ENCODE data around the gene EXT2.

Gene EXT2

GRCh38 chr11:44246726-44247125 is 151.2 kb downstream of the EXT2 start:
- no peak for DNase-seq

- no peak for DNase-seq
These were observed 152.0 kb downstream of the EXT2 start for GRCh38 chr11:44247508-44247907.

- DNase-seq, result no peak
These were observed 152.6 kb downstream of the EXT2 start for GRCh38 chr11:44248109-44248508.

- no peak for DNase-seq
These were observed 154.9 kb downstream of the EXT2 start for GRCh38 chr11:44250421-44250820.

DNA sequence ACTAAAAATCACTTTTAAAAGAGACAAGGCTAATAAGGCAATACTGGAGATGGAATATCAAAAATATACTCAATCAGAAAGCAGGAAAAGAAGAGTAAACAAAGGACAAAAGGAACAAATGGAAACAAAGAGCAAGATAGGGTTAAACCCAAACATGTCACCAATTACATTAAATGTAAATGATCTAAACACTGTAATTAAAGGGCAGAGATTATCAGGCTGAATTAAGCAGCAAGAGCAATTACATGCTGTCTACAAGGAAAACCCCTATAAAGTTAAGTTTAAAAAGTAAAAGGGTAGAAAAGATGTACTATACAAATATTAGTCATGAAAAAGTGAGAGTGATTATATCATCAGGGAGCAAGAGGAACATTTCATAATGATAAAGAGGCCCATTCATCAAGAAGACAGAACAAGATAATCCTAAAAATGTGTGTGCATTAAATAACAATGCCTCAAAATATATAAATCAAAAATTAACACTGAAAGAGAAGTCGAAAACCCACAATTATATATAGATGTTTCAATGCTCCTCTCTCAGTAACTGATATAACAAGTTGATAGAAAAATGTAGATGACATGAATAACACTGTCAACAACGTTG is 157.6 kb downstream of the EXT2 start:
- no peak for DNase-seq

DNA sequence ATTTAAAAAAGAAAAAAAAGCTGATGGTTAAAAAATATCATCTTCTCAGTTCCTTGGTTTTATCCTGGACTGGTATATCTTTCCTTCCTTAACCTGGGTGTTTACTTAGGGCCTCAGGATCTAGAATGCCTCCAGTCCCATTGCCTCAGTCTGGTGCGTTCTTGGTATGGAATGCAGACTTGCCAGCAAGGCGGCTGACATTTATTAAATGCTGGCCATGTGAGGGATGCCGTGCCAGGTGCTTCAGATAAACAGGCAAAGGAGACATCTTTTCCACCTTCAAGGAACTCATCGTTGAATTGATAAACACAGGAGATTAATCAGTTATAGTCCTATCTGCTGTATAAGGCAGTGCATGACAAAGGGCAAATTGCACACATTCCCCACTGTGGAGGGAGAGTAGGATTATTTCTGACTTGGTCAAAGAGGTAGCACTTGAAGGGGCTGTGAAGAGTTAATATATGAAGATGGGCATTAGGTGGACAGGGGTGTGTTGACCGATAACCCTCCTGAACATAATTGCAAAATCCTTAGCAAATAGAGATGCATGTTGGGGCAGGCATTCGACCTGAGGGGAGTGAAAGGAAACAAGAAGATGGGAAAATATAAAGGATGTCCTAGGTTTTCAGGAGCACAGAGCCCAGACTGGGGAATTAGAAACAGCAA is 160.1 kb downstream of the EXT2 start:
- no peak for DNase-seq

DNA sequence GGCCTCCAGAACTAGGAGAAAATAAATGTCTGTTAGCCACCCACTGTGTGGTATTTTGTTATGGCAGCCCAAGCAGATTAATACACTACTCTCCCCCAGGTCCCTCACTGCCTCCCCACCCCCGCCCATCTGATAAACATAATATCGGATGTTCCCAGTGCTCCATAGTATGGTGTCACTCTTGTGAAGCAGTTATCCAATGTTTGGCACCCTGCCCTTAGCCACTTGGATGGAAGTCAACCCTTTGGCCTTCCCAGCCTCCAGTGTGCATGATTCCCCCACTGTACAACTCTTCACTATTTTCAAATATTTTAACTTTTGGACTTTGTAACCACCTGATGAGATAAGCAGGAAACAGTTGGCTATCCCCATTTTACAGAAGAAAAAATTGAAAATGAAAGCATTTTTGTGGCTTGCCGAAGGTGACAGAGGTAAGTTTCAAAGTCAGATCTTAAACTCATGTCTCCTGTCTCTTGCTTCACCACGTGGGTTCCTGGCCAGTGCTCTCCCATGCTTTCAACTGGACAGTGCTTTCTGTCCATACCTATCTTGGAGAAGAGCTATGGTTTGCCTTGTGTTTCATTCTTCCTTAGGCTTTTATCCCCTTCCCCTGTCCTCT is 161.3 kb downstream of the EXT2 start:
- DNase-seq, result no peak

GRCh38 chr11:44257338-44258189 is 162.1 kb downstream of the EXT2 start:
- no peak for DNase-seq

DNA sequence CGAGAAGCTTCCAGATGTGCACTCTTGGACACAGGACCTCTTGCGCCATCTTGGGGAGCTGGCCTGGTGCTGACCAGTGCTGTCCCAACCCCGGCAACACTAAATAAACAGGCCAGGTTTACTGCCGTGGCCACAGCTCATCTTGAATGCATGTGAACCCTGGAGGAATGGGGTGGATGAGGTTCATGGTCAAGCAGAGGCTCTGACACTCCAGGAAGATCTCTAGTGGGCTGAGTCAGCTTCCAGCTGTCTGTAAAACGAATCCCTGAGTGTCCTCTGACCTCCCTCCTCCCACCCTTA is 162.7 kb downstream of the EXT2 start:
- no peak for DNase-seq

DNA sequence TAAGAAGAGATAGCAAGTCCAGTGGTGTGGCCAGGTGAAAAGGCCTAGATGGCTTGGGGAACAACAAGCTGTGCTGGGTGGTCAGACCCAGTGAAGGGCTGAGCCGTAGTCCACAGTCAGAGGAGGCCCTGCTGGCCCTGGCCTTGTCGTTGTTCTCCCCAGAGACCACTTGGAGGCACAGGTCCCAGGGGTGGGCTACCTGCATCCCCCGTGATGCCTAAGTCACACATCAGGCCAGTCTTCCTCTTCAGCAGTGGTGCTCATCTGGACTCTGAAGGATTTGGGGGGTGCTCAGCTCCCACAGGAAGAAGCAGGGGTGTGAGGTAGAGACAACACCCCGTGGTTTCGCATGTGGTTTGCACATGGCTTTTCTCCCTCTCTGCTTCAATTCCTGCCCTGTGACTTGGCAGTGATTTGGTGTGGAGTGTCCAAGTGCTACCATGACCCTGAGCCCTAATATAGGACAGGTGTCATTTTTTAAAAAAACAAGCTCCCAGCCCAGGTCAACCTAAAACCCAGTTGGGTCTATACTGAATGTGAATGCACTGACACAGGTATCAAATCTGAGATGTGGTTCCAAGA is 163.5 kb downstream of the EXT2 start:
- DNase-seq, result no peak

DNA sequence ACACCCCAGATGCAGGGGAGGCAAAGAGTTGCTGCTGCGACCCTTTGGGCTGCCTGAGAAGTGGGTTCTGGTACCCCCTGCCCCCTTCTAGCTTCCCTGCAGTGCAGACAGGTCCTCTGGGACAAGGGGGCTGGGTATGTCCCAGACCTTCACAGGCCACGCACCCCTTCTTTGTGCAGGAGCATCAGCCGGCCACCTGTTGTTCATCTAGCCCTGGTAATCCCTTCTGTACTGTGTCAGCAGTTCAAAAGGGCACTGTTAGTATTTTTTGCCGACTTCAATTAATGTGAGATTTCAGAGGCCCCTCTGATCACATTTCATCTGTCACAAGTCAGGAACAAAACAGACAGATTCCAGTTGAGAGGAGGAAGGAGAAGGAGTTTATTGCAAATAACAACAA is 164.6 kb downstream of the EXT2 start:
- DNase-seq, result no peak

DNA sequence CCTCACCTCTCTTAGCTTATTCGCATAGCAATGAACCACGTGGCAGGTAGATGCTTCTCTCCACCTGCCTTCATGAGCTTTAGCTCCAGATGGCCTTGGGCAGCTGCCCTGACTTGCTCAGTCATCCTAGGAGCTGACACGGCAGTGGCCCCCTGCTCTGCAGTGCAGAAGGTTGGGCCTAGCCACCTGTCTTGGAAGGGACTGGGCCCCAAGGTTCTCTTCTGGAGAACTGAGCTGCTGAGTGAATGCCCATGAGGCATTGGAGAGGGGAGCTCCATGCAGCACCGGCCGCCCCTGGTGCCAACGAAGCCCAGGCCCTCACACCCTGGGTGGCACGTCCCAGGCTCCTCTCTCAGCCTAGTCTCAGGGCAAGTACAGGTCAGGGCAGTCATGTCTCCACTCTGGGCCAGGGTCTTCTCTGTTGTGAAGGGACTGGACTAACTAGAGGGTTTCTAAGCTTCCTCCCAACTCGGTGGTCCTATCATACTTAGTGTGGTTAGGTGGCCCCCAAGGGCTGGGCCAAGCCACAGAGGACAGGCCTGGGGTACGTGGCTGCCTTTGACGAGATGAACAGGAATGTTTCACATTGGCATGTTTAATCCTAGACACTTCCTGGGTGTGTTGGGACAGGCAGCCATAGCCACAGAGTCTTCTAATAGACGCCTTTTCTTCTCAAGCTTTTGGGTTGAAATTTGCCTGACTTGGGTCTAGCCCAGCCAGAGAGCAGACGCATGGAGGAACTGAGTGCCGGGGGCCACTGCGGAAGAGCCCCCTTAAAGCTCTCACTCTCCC is 166.5 kb downstream of the EXT2 start:
- no peak for DNase-seq

- no peak for DNase-seq
These were observed 168.4 kb downstream of the EXT2 start for GRCh38 chr11:44263738-44264437.

- DNase-seq, result no peak
These were observed 168.9 kb downstream of the EXT2 start for GRCh38 chr11:44264438-44264749.

DNA sequence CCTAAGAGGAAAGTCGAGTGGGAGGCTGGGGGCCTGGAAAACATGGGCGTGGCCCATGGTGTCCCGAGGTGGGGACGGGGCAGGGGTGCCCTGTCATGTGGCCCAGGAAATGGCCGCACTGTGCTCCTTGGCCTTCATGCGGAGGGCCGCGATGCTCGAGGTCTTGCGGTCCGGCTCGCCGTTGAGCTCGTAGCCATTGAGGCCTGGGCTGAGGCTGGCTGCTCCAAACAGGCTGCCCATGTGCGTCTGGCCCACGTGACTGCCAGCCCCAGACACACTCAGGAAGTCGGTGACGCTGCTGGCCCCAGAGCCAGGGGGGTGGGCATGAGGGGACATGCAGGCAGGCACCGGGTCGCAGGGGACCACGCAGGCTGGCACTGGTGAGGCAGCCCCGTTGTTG is 169.3 kb downstream of the EXT2 start:
- DNase-seq, result no peak

DNA sequence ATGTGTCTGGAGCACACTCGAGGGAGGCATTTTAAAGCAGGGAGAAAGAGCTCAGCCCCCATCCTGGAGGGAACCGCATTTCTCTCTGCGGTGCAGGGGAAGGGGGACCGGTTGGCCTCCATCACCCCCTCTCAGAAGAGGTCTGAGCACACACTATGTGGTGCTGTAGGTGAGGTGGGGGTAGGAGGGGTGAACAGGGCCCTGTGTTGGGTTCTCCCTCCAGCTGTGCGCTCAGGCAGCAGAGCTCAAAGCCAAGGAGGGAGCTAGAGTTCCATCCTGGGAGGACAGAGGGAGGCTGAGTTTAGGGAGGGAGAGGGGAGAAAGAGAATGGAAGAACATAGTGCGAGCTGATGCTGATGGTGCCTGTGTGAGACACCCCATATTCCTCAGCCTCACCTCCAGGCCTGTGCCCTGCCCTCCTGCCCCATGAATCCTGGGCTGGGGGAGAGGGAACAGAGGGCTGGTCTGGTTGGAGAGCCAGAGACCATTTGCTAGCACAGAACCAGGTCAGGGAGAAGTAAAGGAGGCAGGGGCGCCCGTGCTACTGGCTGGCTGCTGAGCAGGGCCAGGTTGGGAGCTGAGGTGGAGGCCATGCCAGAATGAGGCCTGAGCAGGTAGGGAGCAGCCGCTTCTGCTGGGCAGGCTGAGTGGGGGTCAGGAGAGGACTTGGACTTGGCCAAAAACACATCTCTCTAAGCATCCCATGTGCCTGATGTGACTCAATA is 170.7 kb downstream of the EXT2 start:
- no peak for DNase-seq

- DNase-seq, result no peak
These were observed 171.7 kb downstream of the EXT2 start for GRCh38 chr11:44267006-44267749.

DNA sequence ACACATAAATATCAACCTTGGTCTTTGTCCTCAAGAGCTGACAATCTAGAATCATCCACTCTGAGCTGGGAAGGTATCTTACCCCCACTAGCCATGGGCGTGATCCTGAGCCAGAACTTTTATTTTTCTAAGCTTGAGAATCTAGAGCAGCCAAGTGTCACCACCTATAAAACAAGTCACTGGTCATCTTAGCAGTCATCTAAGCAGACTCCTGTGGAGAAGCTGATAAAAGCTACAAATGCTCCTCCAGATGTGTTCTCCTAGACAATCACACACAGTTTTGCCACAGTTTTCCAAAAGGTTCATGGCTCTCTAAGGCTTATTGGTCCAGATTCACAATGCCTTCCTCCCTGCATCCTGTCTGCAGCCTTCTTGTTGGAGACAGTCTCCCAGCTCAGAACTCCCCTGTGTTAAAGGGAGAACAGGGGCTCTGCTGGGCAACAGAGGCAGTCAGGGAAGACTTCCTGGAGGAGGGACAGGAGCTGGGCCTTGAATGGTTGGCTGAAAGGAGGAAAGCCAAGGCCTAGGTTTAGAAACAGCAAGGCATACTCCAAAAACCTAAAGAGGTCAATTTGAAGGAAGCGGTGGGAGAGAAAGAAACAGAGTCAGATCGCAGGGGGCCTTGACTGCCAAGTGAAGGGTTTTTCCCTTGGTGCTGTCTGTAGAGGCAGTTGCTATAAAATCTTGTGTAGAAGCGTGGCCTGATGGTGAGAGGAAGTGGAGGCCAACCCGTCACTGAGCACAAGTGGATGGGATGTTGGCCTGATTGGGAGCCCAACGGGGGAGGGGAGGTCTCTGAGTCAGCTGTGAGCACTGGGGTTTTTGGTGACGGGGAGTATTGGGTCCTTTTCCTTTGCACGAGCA is 172.5 kb downstream of the EXT2 start:
- no peak for DNase-seq

DNA sequence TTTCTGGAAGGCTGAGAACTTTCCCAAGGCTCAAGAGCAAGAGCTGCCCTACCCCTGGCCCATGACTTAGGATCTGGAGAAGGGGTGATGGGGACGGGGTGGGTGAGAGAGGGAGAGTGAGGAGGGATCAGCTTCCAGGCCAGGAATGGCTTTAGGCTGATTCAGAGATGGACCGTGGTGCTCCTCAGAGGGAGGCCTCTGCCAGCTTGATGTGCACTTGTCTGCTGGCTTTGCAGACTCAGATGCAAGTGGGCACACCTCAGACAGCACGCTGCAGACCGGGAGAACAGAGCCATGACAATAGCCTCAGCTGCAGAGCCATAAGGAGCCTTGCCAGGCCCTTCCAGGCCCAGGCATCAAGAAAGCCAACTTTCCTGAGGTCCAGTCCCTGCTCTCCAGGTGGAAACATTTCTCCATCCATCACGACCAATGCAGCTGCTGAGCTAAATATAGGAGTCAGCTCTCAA is 173.2 kb downstream of the EXT2 start:
- no peak for DNase-seq
